Astrocyte (in vitro differentiated cells and primary cell): Measurements from ENCODE around the gene AATF. TPM values are rescaled to one million over a fixed set of nuclear protein-coding genes. Genes with fewer than 3 reads are reported as not detected.

ENCODE experiments used
- DNase-seq: peaks from one replicate; pipeline ENCODE4 v3.0.0-alpha.2; 2010; ENCODE audit warnings: low read depth
- FAIRE-seq: peaks from 2 replicates; lab custom pipeline; 2011; peaks lifted over from hg19 to GRCh38; lab: Jason Lieb, UNC
- H2AFZ ChIP-seq: 2 replicates; pipeline ENCODE4 v1.6.0; 2012; ENCODE audit warnings: low read depth, low read length, inconsistent platforms
- H3K27ac ChIP-seq: 2 replicates; pipeline ENCODE4 v1.5.1; 2011; ENCODE audit warnings: low read depth, low read length, inconsistent platforms
- H3K27me3 ChIP-seq: 2 replicates; pipeline ENCODE4 v1.6.0; 2011; ENCODE audit warnings: low read length, inconsistent platforms; ENCODE audit not compliant: insufficient read depth
- H3K36me3 ChIP-seq: 2 replicates; pipeline ENCODE4 v1.5.1; 2011; ENCODE audit warnings: low read length, inconsistent platforms; ENCODE audit not compliant: insufficient read depth
- H3K4me1 ChIP-seq: 2 replicates; pipeline ENCODE4 v1.5.1; 2011; ENCODE audit warnings: low read length, inconsistent platforms; ENCODE audit not compliant: insufficient read depth
- H3K4me2 ChIP-seq: 2 replicates; pipeline ENCODE4 v1.6.0; 2012; ENCODE audit warnings: low read length, inconsistent platforms
- H3K4me3 ChIP-seq: 2 replicates; pipeline ENCODE4 v1.5.1; 2011; ENCODE audit warnings: low read depth, mild to moderate bottlenecking, low read length, inconsistent platforms; ENCODE audit not compliant: insufficient read depth
- H3K79me2 ChIP-seq: 2 replicates; pipeline ENCODE4 v1.6.0; 2012; ENCODE audit warnings: mild to moderate bottlenecking, low read length, inconsistent platforms; ENCODE audit not compliant: insufficient read depth
- H3K9ac ChIP-seq: 2 replicates; pipeline ENCODE4 v1.6.0; 2012; ENCODE audit warnings: mild to moderate bottlenecking, low read length, inconsistent platforms
- H3K9me3 ChIP-seq: 2 replicates; pipeline ENCODE4 v1.5.1; 2012; ENCODE audit warnings: low read depth, mild to moderate bottlenecking, low read length, inconsistent platforms; ENCODE audit not compliant: insufficient read depth
- H4K20me1 ChIP-seq: 2 replicates; pipeline ENCODE4 v1.6.0; 2012; ENCODE audit warnings: low read length, inconsistent platforms; ENCODE audit not compliant: insufficient read depth
- H3K27ac Mint-ChIP-seq: one replicate; pipeline ENCODE4 v1.8.0; 2021; ENCODE audit warnings: mild to moderate bottlenecking, mixed read lengths; ENCODE audit not compliant: unreplicated experiment
- H3K27me3 Mint-ChIP-seq: one replicate; pipeline ENCODE4 v1.8.0; 2021; ENCODE audit warnings: low read depth, mixed read lengths; ENCODE audit not compliant: unreplicated experiment
- H3K36me3 Mint-ChIP-seq: one replicate; pipeline ENCODE4 v1.8.0; 2021; ENCODE audit warnings: low read depth, mixed read lengths; ENCODE audit not compliant: unreplicated experiment
- H3K4me1 Mint-ChIP-seq: one replicate; pipeline ENCODE4 v1.8.0; 2021; ENCODE audit warnings: low read depth, mixed read lengths; ENCODE audit not compliant: unreplicated experiment
- H3K4me3 Mint-ChIP-seq: one replicate; pipeline ENCODE4 v1.8.0; 2021; ENCODE audit warnings: mild to moderate bottlenecking, moderate library complexity, mixed read lengths; ENCODE audit not compliant: unreplicated experiment
- H3K9me3 Mint-ChIP-seq: one replicate; pipeline ENCODE4 v1.8.0; 2021; ENCODE audit warnings: mild to moderate bottlenecking, mixed read lengths; ENCODE audit not compliant: unreplicated experiment
- CTCF ChIP-seq: IDR thresholded peaks from 2 replicates; pipeline ENCODE4 v1.5.1; 2011; ENCODE audit warnings: low read depth, mild to moderate bottlenecking, inconsistent platforms, low read length, moderate library complexity; ENCODE audit not compliant: insufficient read depth
- EZH2 ChIP-seq: IDR thresholded peaks from 2 replicates; pipeline ENCODE4 v1.6.1; 2012; ENCODE audit warnings: mild to moderate bottlenecking, low read length, inconsistent platforms; ENCODE audit not compliant: insufficient read depth
- total RNA-seq: library from RNA; stranded (reverse); gene quantifications from 2 replicates; pipeline ENCODE4 v1.2.1, GENCODE V29; 2021

The AATF gene
- total RNA-seq, 1 donor from 2014 or later: 47.1 TPM

DNA sequence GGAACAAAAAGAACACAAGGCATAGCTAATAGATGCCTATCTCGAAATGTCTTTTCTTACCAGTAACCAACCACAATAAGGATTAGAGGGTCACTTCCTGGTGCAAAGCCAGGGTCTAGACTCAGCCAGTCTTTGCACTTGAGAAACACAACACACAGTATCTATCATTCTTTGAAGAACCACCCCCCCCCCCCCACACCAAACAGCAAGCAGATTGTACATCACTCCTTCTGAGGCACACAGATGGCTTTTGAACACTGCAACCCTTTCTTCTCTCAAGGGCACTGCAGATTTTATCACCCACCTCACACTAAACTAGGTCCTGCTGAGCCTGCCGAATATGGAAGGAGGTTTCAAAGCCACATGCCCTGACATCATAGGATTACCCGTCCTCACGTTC lies 145.6 kb downstream of the AATF start:
- Histone ChIP-seq H3K4me1 (no peaks in the 10 kb centered on the region), H3K4me3 (no peak overlapping the region), H3K36me3 (peaks cover 28% of the 10 kb centered on the region), H2AFZ (no peak overlapping the region), H3K4me2 (no peak overlapping the region), H3K27ac (no peak overlapping the region), H3K27me3 (no peaks in the 10 kb centered on the region), H4K20me1 (peaks cover 12% of the 10 kb centered on the region), H3K9me3 (no peaks in the 10 kb centered on the region), H3K9ac (no peak overlapping the region), H3K79me2 (no peaks in the 10 kb centered on the region)
- Mint-ChIP-seq H3K4me1 (peaks cover 10% of the 10 kb centered on the region), H3K36me3 (peaks cover 9% of the 10 kb centered on the region), H3K4me3 (no peak overlapping the region), H3K9me3 (no peaks in the 10 kb centered on the region), H3K27me3 (no peaks in the 10 kb centered on the region), H3K27ac (no peak overlapping the region)
- FAIRE-seq (no peak), DNase-seq (no peak)
- TF ChIP-seq CTCF (no peak), EZH2 (no peak)

DNA sequence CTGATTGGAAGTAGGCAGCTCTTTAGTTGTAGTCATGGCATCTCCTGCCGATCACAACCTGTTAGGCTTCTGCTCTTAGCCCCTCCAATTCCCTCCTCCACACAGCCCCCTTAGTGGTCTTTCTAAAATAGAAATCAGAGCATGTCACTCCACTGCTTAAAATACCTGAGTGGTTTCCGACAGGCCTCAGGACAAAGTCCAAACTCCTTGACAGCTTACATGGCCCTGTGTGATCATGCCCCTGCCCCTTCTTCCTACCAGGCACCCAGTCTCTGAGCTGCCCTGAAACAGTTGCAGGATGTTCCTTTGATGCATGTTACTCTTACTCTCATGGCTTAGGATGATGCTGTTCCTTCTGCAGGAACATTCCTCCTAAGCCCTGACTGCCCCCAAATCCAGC lies 147.3 kb downstream of the AATF start:
- no peak for TF ChIP-seq EZH2
- no peak for TF ChIP-seq CTCF
- Mint-ChIP-seq H3K4me1 (peaks cover 2% of the 10 kb centered on the region), H3K36me3 (peaks cover 8% of the 10 kb centered on the region), H3K9me3 (no peaks in the 10 kb centered on the region), H3K4me3 (no peak overlapping the region), H3K27ac (no peak overlapping the region), H3K27me3 (no peaks in the 10 kb centered on the region)
- H2AFZ ChIP-seq: no peak overlapping the region
- FAIRE-seq (no peak), DNase-seq (no peak)
- no peak overlapping the region for H3K4me2 ChIP-seq
- no peak overlapping the region for H3K27ac ChIP-seq
- H3K9ac ChIP-seq: no peak overlapping the region
- H3K4me1 ChIP-seq: no peaks in the 10 kb centered on the region
- peaks cover 25% of the 10 kb centered on the region for H3K36me3 ChIP-seq
- no peaks in the 10 kb centered on the region for H3K79me2 ChIP-seq
- no peak overlapping the region for H3K4me3 ChIP-seq
- H4K20me1 ChIP-seq: peaks cover 12% of the 10 kb centered on the region
- no peaks in the 10 kb centered on the region for H3K9me3 ChIP-seq
- no peaks in the 10 kb centered on the region for H3K27me3 ChIP-seq

- no peaks in the 10 kb centered on the region for H3K27me3 Mint-ChIP-seq
- Histone ChIP-seq H3K4me2 (no peak overlapping the region), H2AFZ (no peak overlapping the region), H3K79me2 (no peaks in the 10 kb centered on the region), H3K27me3 (no peaks in the 10 kb centered on the region), H3K4me1 (no peaks in the 10 kb centered on the region), H3K36me3 (peaks cover 33% of the 10 kb centered on the region), H4K20me1 (peaks cover 17% of the 10 kb centered on the region), H3K4me3 (no peak overlapping the region), H3K9me3 (no peaks in the 10 kb centered on the region), H3K9ac (no peak overlapping the region), H3K27ac (no peak overlapping the region)
- DNase-seq: no peak
- no peak overlapping the region for H3K27ac Mint-ChIP-seq
- H3K36me3 Mint-ChIP-seq: peaks cover 8% of the 10 kb centered on the region
- FAIRE-seq: no peak
- no peak overlapping the region for H3K4me3 Mint-ChIP-seq
- no peaks in the 10 kb centered on the region for H3K4me1 Mint-ChIP-seq
- no peak for TF ChIP-seq EZH2
- no peak for TF ChIP-seq CTCF
- H3K9me3 Mint-ChIP-seq: no peaks in the 10 kb centered on the region
Measured at GRCh38 chr17:37097154-37097553, 148.4 kb downstream of the AATF start.
